ENCODE results near the gene SERPINA4.

Gene SERPINA4

GRCh38 chr14:94615823-94616570 is 54.8 kb downstream of the SERPINA4 start:
- DNase-seq (ENCODE audit: low read depth in 3 of 3) = no peak

GRCh38 chr14:94617366-94617941 is 56.2 kb downstream of the SERPINA4 start:
- DNase-seq (ENCODE audit: low read depth in 3 of 3) = no peak

- no peak for DNase-seq (ENCODE audit: low read depth in 3 of 3)
Observed at GRCh38 chr14:94617988-94618822, 57.0 kb downstream of the SERPINA4 start.

DNA sequence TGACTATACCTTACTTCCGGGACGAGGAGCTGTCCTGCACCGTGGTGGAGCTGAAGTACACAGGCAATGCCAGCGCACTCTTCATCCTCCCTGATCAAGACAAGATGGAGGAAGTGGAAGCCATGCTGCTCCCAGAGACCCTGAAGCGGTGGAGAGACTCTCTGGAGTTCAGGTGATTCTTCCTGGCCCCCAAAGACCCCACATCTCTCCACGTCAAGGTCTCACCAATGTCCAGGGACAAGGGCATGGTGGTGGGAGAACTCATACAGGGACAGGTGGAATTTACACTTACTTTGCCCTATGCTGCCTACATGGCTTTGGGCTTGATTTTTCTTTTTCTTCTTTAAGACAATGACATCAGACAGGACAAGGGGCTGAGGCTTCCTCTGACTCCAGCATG is 58.1 kb downstream of the SERPINA4 start:
- DNase-seq (ENCODE audit: low read depth in 3 of 3) = no peak
